ENCODE data around the gene HBE1. TPM values are rescaled to one million over a fixed set of nuclear protein-coding genes. Genes with fewer than 3 reads are reported as not detected.

Gene HBE1
- total RNA-seq, 1 donor from 2014 or later = not detected

DNA sequence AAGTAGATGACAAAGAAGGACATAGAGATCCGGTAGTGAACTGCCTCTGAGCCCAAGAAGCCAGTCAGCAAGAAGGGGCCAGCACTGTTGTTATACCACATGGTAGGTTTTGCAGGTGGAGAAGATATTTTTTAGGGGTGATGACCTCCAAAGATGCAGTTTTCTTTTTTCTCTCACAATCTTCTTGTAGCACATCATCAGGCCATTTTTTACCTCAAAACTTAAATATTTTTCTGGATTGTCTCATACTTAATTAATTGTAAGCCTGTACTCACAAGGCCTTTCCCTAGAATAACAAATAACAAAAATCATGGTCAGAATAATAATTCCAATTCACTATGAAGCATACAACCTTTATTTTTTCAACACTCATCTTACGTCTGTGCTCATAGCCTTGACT is 32.1 kb upstream of the HBE1 start, which contains the start of gene OR51B4:
Gene OR51B4, minus strand, starts transcription at position 101 of the 400 bp plus-strand sequence. Its CDS starts 0 bp downstream, at position 101.
- no peak within 1 kb of the TSS for H2AFZ ChIP-seq (replicated peaks)

DNA sequence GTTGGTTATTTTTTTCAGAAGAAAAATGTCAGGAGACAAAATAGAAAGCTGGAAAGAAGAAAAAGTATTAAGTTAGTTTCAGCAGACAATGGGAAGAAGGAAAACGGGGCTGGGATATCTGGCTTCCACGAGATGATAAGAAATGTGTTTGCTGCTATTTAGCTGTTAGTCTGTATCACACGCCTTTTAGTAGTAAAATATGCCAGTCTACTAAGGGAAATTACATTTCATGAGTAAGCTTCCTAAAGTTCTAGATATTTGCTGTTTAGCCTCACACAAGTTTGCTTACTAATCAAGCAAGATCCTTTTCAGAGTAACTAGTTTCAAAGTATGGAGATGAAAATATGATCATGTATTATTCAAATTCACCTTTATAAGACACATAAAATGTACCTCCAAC is 30.5 kb upstream of the HBE1 start:
- H3K36me3 Mint-ChIP-seq = no peaks in the 10 kb centered on the region
- TF ChIP-seq EZH2 (IDR thresholded peaks at IDR 0.05) (no peak), EZH2phosphoT487 (IDR thresholded peaks at IDR 0.05) (no peak)
- TF ChIP-seq, protein P1, sequence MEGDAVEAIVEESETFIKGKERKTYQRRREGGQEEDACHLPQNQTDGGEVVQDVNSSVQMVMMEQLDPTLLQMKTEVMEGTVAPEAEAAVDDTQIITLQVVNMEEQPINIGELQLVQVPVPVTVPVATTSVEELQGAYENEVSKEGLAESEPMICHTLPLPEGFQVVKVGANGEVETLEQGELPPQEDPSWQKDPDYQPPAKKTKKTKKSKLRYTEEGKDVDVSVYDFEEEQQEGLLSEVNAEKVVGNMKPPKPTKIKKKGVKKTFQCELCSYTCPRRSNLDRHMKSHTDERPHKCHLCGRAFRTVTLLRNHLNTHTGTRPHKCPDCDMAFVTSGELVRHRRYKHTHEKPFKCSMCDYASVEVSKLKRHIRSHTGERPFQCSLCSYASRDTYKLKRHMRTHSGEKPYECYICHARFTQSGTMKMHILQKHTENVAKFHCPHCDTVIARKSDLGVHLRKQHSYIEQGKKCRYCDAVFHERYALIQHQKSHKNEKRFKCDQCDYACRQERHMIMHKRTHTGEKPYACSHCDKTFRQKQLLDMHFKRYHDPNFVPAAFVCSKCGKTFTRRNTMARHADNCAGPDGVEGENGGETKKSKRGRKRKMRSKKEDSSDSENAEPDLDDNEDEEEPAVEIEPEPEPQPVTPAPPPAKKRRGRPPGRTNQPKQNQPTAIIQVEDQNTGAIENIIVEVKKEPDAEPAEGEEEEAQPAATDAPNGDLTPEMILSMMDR (IDR thresholded peaks at IDR 0.05) = no peak
- Histone ChIP-seq H3K9me3 (ENCODE audit: low read depth) (no peaks in the 10 kb centered on the region), H3K27ac (no peak overlapping the region), H3F3A (ENCODE audit: low read depth) (no peaks in the 10 kb centered on the region), H3K36me3 (no peaks in the 10 kb centered on the region), H3K4me3 (no peak overlapping the region), H3K4me1 (no peaks in the 10 kb centered on the region), H3K79me2 (ENCODE audit: low read depth) (no peaks in the 10 kb centered on the region), H3K4me2 (no peak overlapping the region), H4K20me1 (ENCODE audit: low read depth) (no peaks in the 10 kb centered on the region), H2AFZ (replicated peaks) (no peak overlapping the region), H3K9ac (no peak overlapping the region), H3K27me3 (no peaks in the 10 kb centered on the region)
- no peaks in the 10 kb centered on the region for H3K9me3 Mint-ChIP-seq
- no peak for DNase-seq (ENCODE audit: low spot score)
- H3K27ac Mint-ChIP-seq = no peak overlapping the region
- no peaks in the 10 kb centered on the region for H3K4me1 Mint-ChIP-seq
- H3K27me3 Mint-ChIP-seq (ENCODE audit: insufficient read depth, low read depth) = peaks cover 2% of the 10 kb centered on the region
- no peak overlapping the region for H3K4me3 Mint-ChIP-seq

More for the DNA sequence above, 32.1 kb upstream of the HBE1 start, which contains the start of gene OR51B4:
- Histone ChIP-seq H3K9ac (no peak within 1 kb of the TSS), H4K20me1 (ENCODE audit: low read depth) (no peaks in the 10 kb centered on the region), H3K79me2 (ENCODE audit: low read depth) (no peaks in the 10 kb centered on the region), H3K9me3 (ENCODE audit: low read depth) (no peaks in the 10 kb centered on the region), H3K36me3 (no peaks in the 10 kb centered on the region), H3K4me3 (no peak within 1 kb of the TSS), H3K4me1 (no peaks in the 10 kb centered on the region), H3K27ac (no peak within 1 kb of the TSS), H3F3A (ENCODE audit: low read depth) (no peaks in the 10 kb centered on the region), H3K4me2 (no peak within 1 kb of the TSS), H3K27me3 (no peaks in the 10 kb centered on the region)
- no peak for TF ChIP-seq EZH2 (IDR thresholded peaks at IDR 0.05)
- no peak for TF ChIP-seq EZH2phosphoT487 (IDR thresholded peaks at IDR 0.05)
- TF ChIP-seq, protein P1 (IDR thresholded peaks at IDR 0.05) = no peak
- no peaks in the 10 kb centered on the region for H3K4me1 Mint-ChIP-seq
- H3K9me3 Mint-ChIP-seq = no peaks in the 10 kb centered on the region
- H3K27me3 Mint-ChIP-seq (ENCODE audit: insufficient read depth, low read depth) = no peaks in the 10 kb centered on the region
- no peak within 1 kb of the TSS for H3K4me3 Mint-ChIP-seq
- H3K27ac Mint-ChIP-seq = no peak within 1 kb of the TSS
- no peak for DNase-seq (ENCODE audit: low spot score)
- no peaks in the 10 kb centered on the region for H3K36me3 Mint-ChIP-seq

DNA sequence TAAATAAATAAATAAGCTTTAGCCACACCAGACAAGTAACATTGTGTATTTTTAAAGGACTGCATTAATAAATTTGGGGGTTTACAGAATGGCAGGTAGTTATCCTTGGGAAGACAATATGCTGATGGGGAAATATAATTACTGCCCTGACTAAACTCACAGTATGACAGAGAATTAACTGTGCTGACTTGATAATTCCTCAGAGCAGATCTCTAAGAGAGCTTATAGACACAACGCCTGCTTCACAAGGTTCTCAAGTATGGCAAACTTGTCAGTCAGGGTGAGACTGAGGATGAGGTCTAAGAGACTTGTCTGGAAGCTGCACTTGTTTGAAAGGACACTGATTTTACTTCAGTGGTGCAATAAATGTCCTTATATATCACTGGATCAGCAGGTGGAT is 28.7 kb upstream of the HBE1 start:
- Histone ChIP-seq H3F3A (ENCODE audit: low read depth) (no peaks in the 10 kb centered on the region), H3K27ac (no peak overlapping the region), H2AFZ (replicated peaks) (no peak overlapping the region), H3K4me1 (no peaks in the 10 kb centered on the region), H4K20me1 (ENCODE audit: low read depth) (no peaks in the 10 kb centered on the region), H3K4me3 (no peak overlapping the region), H3K4me2 (no peak overlapping the region), H3K9me3 (ENCODE audit: low read depth) (no peaks in the 10 kb centered on the region), H3K79me2 (ENCODE audit: low read depth) (no peaks in the 10 kb centered on the region), H3K27me3 (no peaks in the 10 kb centered on the region), H3K9ac (no peak overlapping the region), H3K36me3 (no peaks in the 10 kb centered on the region)
- Mint-ChIP-seq H3K36me3 (no peaks in the 10 kb centered on the region), H3K4me1 (no peaks in the 10 kb centered on the region), H3K27me3 (ENCODE audit: insufficient read depth, low read depth) (peaks cover 2% of the 10 kb centered on the region), H3K4me3 (no peak overlapping the region), H3K9me3 (no peaks in the 10 kb centered on the region), H3K27ac (no peak overlapping the region)
- no peak for DNase-seq (ENCODE audit: low spot score)
- no peak for TF ChIP-seq EZH2 (IDR thresholded peaks at IDR 0.05)
- TF ChIP-seq EZH2phosphoT487 (IDR thresholded peaks at IDR 0.05) = no peak
- TF ChIP-seq, protein P1 (IDR thresholded peaks at IDR 0.05) = no peak
